ENCODE data around the gene SPATA33.
A peak's percentile ranks its signal among the peaks of the same experiment; 100 is the strongest.

SPATA33 gene

GRCh38 chr16:89657442-89658220 lies at the start of gene SPATA33, which contains the start of gene CHMP1A:
Gene SPATA33 (plus strand): TSS chr16:89657836. CDS start chr16:89657912, 76 bp downstream.
Gene CHMP1A (minus strand): TSS chr16:89657708. CDS start chr16:89657588, 120 bp downstream.
- DNase-seq (ENCODE audit: low read depth), result peak; percentile 90

- no peak for DNase-seq (ENCODE audit: low read depth)
Measured at GRCh38 chr16:89607937-89608740, 49.5 kb upstream of the SPATA33 start.

- DNase-seq (ENCODE audit: low read depth), result no peak
Measured at GRCh38 chr16:89610108-89610453, 47.6 kb upstream of the SPATA33 start.

DNA sequence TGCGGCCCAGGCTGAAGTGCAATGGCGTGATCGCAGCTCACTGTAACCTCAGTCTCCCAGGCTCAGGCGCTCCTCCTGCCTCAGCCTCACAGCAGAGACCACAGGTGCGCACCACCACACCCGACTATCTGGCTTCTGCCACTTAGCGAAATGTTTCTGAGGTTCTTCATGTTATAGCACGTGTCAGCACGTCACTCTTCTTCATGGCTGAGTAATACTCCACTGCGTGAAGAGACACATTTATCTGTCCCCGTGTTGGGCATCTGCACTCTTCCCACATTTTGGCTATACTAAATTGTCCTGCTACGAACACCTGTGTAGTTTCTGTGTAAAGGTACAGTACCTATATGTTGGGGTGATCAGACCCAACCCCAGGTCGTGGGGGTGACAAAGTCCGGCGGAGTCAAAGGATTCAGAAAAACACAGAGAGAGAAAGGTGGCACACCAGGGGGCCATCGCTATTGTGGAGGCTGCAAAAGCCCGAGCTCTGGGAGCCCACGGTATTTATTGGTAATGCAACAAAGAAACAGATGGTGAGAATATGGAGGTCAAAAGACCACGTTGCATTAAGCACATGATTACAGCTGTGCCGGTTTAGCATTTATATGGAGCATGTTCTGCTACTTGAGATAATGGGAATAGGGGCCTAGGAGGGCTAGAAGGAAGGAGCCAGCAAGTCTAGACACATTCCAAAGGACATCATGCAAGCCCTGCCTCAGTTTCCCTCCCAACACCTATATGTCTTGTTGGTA lies 45.0 kb upstream of the SPATA33 start:
- DNase-seq (ENCODE audit: low read depth), result no peak

GRCh38 chr16:89613231-89613953 lies 44.2 kb upstream of the SPATA33 start, which contains the start of gene DPEP1:
Gene DPEP1 (plus strand): TSS chr16:89613642. CDS start chr16:89630411, 16,769 bp downstream.
- DNase-seq (ENCODE audit: low read depth), result no peak

- DNase-seq (ENCODE audit: low read depth), result no peak
Measured at GRCh38 chr16:89613954-89614459, 43.6 kb upstream of the SPATA33 start.

DNA sequence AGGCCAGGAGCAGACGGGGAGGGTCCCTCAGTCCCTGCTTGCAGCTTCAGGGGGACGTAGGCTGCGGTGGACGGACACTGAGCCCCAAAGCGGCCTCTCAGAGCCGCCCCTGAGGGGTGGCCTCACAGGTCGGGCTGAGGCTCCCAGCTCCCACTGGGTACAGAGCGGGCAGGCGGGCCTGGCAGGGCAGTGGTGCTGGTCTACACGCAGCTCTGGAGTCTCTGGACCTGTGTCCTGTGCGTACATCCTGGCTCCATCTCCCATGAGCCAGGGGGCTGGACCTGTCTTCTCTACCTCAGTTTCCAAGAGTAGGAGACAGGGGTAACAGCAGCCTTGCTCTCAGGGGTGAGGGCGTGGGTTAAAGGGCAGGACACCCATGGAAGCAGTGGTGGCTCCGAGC lies 42.5 kb upstream of the SPATA33 start:
- DNase-seq (ENCODE audit: low read depth), result no peak

DNA sequence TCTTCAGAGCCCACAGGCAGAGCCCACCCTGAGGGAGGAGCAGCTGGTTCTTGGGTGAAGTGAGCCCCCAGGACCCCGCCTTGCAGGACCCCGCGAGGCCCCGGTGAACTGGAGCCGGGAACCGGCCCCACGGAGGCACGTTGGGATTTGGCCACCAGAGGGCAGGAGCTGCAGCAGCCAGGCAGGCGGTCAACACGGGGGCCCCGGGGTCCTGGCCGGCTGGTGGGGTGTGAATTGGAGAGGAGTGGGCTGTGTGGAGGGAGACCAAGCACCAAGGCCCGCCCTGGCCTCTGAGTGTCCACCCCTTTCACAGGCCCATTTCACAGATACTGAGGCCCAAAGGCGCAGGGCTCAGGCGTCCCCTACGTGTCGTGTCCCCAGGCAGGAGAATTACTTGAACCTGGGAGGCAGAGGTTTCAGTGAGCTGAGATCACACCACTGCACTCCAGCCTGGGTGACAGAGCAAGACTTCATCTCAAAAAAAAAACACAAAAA lies 42.0 kb upstream of the SPATA33 start:
- no peak for DNase-seq (ENCODE audit: low read depth)

DNA sequence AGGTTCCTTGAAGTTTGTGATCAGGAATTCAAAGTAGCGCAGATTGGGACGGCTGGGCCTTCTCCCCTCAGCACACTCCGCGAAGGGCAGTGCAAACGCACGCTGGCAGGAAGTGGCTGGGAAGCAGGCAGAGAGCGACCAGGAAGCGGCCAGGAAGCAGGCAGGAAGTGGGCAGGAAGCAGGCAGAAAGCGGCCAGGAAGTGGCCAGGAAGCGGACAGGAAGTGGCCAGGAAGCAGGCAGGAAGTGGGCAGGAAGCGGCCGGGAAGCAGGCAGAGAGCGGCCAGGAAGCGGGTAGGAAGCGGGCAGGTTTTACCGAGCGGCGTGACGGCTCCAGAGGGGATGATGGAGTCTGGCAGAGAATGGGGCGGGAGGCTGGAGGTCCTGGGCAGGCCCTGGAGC lies 41.0 kb upstream of the SPATA33 start:
- no peak for DNase-seq (ENCODE audit: low read depth)

DNA sequence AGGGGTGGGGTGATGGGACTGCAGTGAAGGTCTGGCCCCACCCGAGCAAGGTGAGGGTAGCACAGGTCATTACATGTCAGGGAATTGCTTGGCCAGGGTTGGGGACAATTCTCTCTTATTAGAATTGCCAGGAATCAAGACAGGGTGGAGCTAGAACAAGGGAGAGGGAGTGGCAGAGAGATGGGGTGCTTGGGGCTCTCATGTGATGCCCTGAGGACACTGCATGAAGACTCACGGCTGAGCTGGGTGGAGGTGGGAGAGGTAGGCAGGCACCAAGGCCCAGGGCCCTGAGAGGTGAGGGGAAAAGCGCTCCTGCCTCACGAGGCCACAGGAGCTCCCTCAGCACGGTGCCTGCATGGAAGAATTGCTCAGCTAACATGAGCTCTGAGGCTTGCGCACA lies 40.6 kb upstream of the SPATA33 start:
- DNase-seq (ENCODE audit: low read depth), result no peak

GRCh38 chr16:89618109-89618998 lies 39.3 kb upstream of the SPATA33 start:
- DNase-seq (ENCODE audit: low read depth), result no peak

GRCh38 chr16:89619840-89620239 lies 37.8 kb upstream of the SPATA33 start:
- DNase-seq (ENCODE audit: low read depth), result no peak

DNA sequence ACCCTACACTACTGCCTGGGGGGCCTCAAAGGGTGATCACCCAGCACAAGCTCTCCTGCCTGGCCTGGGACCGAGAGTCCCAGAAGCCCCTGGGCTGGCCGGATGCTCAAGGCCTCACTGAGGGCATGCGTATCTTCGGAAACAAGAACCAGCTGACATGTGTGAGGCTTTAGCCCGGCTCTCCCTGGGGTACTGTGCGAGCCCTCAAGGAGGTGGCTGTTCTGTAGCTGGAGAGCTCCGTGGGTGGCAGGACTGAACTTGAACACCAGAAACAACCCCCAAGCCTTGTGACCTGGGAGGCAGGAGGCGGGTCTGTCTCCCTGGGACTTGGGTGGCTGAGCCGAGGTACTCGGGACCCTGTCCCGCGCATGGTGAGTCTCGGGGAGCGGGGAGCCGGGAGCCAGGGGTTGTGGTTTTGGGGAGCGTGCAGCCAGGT lies 37.2 kb upstream of the SPATA33 start:
- no peak for DNase-seq (ENCODE audit: low read depth)

DNA sequence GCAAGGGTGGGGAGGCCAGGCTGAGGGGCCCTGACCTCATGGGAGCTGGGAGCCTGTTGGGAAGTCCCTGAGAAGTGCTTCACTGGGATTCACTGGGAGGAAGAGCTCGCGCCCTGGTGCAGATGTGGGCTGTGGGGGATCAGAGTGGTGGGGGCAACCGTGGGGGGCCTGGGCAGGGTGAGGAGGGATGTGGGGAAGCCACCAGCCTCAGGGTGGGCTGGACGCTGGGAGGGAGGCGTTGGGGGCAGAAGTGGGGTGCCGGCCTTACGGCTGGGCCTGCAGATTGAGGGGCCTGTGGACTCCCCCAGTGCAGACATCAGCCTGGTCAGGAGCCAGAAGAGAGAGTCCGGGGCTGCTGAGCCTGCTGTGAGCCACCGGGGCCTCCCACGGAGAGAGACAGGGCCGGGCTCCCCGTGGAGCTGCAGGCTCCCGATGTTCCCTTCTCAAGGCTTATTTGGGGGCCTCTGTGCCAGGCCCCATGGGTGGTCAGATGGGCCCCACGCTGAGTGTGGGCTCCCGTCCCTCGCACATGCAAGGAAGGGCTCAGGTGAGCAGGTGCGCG lies 36.4 kb upstream of the SPATA33 start:
- DNase-seq (ENCODE audit: low read depth), result no peak

- DNase-seq (ENCODE audit: low read depth), result no peak
Measured at GRCh38 chr16:89621698-89622409, 35.8 kb upstream of the SPATA33 start.

DNA sequence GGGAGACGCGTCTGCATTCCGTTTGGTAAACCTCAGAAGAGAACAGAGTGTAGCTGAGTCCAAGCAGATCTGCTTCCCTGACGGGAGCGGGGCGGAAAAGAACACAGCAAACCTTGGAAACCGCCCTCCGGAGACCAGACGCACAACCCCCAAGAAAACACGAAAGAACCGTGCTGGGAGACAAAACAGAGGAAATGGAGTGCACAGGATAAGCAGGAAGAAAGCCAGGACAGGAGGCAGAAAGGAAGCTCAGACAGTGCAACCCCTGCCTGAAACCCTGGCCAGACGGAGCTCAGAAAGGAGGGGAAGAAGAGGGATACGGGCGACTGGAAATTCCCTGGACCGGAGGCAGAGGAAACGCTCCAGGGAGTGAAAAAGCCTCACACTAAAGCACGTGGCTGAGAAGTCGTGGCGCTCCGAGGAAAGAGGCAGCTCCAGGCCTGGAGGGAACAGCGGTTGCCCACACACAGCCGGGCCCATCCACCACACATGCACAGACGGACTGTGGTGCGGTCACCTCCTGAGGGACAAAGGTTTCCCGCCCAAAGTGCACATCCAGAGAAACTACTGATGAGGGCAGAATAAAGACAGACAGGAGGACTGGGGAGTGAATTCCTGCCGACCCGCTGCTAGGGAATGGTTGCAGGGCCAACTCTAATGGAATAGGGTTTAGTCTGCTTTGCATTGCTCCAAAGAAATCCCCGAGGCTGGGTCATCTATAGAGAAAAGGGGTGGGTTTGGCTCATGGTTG lies 34.0 kb upstream of the SPATA33 start:
- no peak for DNase-seq (ENCODE audit: low read depth)

- no peak for DNase-seq (ENCODE audit: low read depth)
Measured at GRCh38 chr16:89624777-89625761, 32.6 kb upstream of the SPATA33 start.
